B cell (primary cell): Measurements from ENCODE around the gene NXPE3. TPM values are rescaled to one million over a fixed set of nuclear protein-coding genes. Genes with fewer than 3 reads are reported as not detected.

Experiments used
- ATAC-seq: fragments of 200-7000 bp; cut with Tn5 transposase; one replicate; pipeline ENCODE4 v1.10.0; 2021; ENCODE audit warnings: low read depth, mild to moderate bottlenecking, moderate number of reproducible peaks, moderate library complexity
- CTCF ChIA-PET: fragments of 350-600 bp; sonication (Branson Sonifier 250); formaldehyde crosslinking; loops from one replicate; lab custom pipeline; 2021; ENCODE audit warnings: antibody characterized with exemption, inconsistent platforms; lab: Charles Lee
- POLR2A ChIA-PET: fragments of 350-600 bp; sonication (Branson Sonifier 250); formaldehyde crosslinking; loops from one replicate; lab custom pipeline; 2021; ENCODE audit warnings: antibody characterized with exemption; lab: Charles Lee
- DNase-seq: peaks from one replicate; pipeline ENCODE4 v3.0.0; 2013
- H2AFZ ChIP-seq: 2 replicates; pipeline ENCODE4 v1.6.1; 2012; ENCODE audit warnings: mild to moderate bottlenecking, low read depth, low read length; ENCODE audit not compliant: insufficient read depth, poor library complexity, severe bottlenecking
- H3K27ac ChIP-seq, 2 donors: 1 replicate in 1 of 2; 2 replicates in 1 of 2; pipeline ENCODE4 v1.5.1; 2012 to 2013; ENCODE audit warnings: low read length in 2 of 2, mild to moderate bottlenecking in 2 of 2, moderate library complexity in 1 of 2
- H3K27me3 ChIP-seq, 4 experiments: fragments of 200-600 bp in 1 of 4; sonication (generic) in 1 of 4; replicated peaks in 1 of 4; 1 replicate in 2 of 4; 2 replicates in 2 of 4; pipeline versions ENCODE4 v1.6.1 to v1.7.0; 2013 to 2016; ENCODE audit warnings: low read length in 3 of 4, mild to moderate bottlenecking in 2 of 4, mixed read lengths in 1 of 4, moderate library complexity in 1 of 4; ENCODE audit not compliant: insufficient read depth in 4 of 4, control insufficient read depth in 3 of 4; ENCODE audit errors: control extremely low read depth in 1 of 4
- H3K36me3 ChIP-seq, 2 experiments: replicated peaks in 1 of 2; 1 replicate in 1 of 2; 2 replicates in 1 of 2; pipeline versions ENCODE4 v1.6.1 to v1.7.1; 2013; ENCODE audit warnings: low read length in 1 of 2; ENCODE audit not compliant: insufficient read depth in 2 of 2, control insufficient read depth in 1 of 2; ENCODE audit errors: control extremely low read depth in 1 of 2, extremely low read depth in 1 of 2
- H3K4me1 ChIP-seq, 2 donors: fragments of 200-600 bp in 1 of 2; sonication (generic) in 1 of 2; 1 replicate in 1 of 2; 2 replicates in 1 of 2; pipeline versions ENCODE4 v1.5.1 to v1.6.1; 2013 to 2017; ENCODE audit warnings: low read length in 2 of 2; ENCODE audit not compliant: control insufficient read depth in 2 of 2, insufficient read depth in 2 of 2
- H3K4me2 ChIP-seq: replicated peaks from 2 replicates; pipeline ENCODE3; 2012; ENCODE audit warnings: mild to moderate bottlenecking, low read depth, low read length; ENCODE audit not compliant: poor library complexity, severe bottlenecking
- H3K4me3 ChIP-seq, 5 experiments: fragments of 200-600 bp in 1 of 5; sonication (generic) in 1 of 5; 1 replicate in 3 of 5; 2 replicates in 2 of 5; pipeline versions ENCODE4 v1.5.1 to v1.7.0; 2011 to 2016; ENCODE audit warnings: low read length in 4 of 5, mild to moderate bottlenecking in 4 of 5, low read depth in 2 of 5, control low read depth in 1 of 5, moderate library complexity in 1 of 5; ENCODE audit not compliant: insufficient read depth in 1 of 5; ENCODE audit errors: control extremely low read depth in 1 of 5, extremely low read depth in 1 of 5
- H3K79me2 ChIP-seq: fragments of 200-600 bp; sonication (generic); one replicate; pipeline ENCODE4 v1.6.0; 2016; ENCODE audit warnings: low read length; ENCODE audit not compliant: control insufficient read depth, insufficient read depth
- H3K9ac ChIP-seq: fragments of 200-600 bp; sonication (generic); 2 replicates; pipeline ENCODE4 v1.6.1; 2017; ENCODE audit warnings: mild to moderate bottlenecking, low read length, moderate library complexity
- H3K9me3 ChIP-seq, 3 donors: one replicate each; pipeline versions ENCODE4 v1.6.1 to v1.7.1; 2013; ENCODE audit warnings: low read length in 2 of 3; ENCODE audit not compliant: control insufficient read depth in 2 of 3, insufficient read depth in 1 of 3; ENCODE audit errors: control extremely low read depth in 1 of 3
- H4K20me1 ChIP-seq: 2 replicates; pipeline ENCODE4 v1.6.0; 2012; ENCODE audit warnings: mild to moderate bottlenecking, low read length; ENCODE audit not compliant: insufficient read depth, control insufficient read depth, poor library complexity, severe bottlenecking
- H3K27ac Mint-ChIP-seq: one replicate; pipeline ENCODE4 v1.8.0; 2021; ENCODE audit warnings: mixed read lengths
- H3K27me3 Mint-ChIP-seq: one replicate; pipeline ENCODE4 v1.8.0; 2021; ENCODE audit warnings: mixed read lengths
- H3K4me1 Mint-ChIP-seq: one replicate; pipeline ENCODE4 v1.8.0; 2021; ENCODE audit warnings: mixed read lengths
- H3K4me3 Mint-ChIP-seq: one replicate; pipeline ENCODE4 v1.8.0; 2021; ENCODE audit warnings: mixed read lengths
- H3K9me3 Mint-ChIP-seq: one replicate; pipeline ENCODE4 v1.8.0; 2022; ENCODE audit warnings: mixed read lengths; ENCODE audit not compliant: insufficient read depth
- CTCF ChIP-seq: fragments of 200-600 bp; IDR thresholded peaks from one replicate; pipeline ENCODE4 v1.8.0; 2022; ENCODE audit warnings: antibody characterized with exemption, mild to moderate bottlenecking
- EZH2 ChIP-seq: IDR thresholded peaks from 2 replicates; pipeline ENCODE4 v1.6.1; 2012; ENCODE audit warnings: borderline replicate concordance, low read depth, mild to moderate bottlenecking, moderate library complexity, low read length; ENCODE audit not compliant: insufficient read depth, poor library complexity, severe bottlenecking
- WGBS: methylation state at CpG from one replicate; pipeline ENCODE4 v1.1.5; 2013; ENCODE audit warnings: missing lambda C conversion rate; ENCODE audit not compliant: insufficient coverage; 5-methylcytosine and 5-hydroxymethylcytosine counted together
- intact Hi-C: fragments of 100-400 bp; cut with micrococcal nuclease; formaldehyde crosslinking; loops from one replicate; pipeline ENCODE4 v1.10.0; 2022
- polyA plus RNA-seq: library from polyadenylated mRNA; depleted of rRNA; stranded (reverse); fragments of >200 nt; gene quantifications from 2 replicates; pipeline ENCODE4 v1.2.3, GENCODE V29; 2012
- total RNA-seq, 2 donors: library from RNA; stranded (reverse); fragments of 120-200 nt in 1 of 2; gene quantifications; 1 replicate in 1 of 2; 2 replicates in 1 of 2; pipeline versions ENCODE4 v1.2.3 to v1.2.4, GENCODE V29; 2013 to 2022

The NXPE3 gene
- total and polyA plus RNA-seq, 2 donors (not counting 1 experiment from before 2014, with no cell fraction given), result 15.4 to 19.7 TPM

DNA sequence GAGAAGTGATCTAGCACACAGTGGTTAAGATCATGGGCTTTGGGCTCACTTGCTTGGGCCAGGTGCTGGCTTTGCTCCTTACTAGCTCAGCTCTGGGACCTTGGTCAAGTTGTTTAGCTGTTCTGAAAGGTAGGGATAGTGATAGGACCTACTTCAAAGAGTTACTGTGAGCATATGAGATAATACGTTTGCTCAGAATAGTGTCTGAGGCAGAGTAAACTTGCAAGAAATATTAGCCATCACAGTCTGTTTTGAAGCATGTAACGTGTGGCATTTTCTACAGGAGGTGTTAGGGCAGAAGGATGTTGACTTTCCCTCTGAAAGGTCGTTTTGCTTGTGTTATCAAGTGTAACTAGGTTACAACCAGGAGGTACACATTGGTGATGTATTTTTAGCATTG is 35.8 kb downstream of the NXPE3 start:
- peaks cover 49% of the 10 kb centered on the region for H3K4me1 Mint-ChIP-seq
- ATAC-seq (no peak), DNase-seq (no peak)
- no peaks in the 10 kb centered on the region for H3K36me3 ChIP-seq
- no peak overlapping the region for H3K9ac ChIP-seq
- POLR2A ChIA-PET, result interaction anchor here (0.7 to 1.7 kb wide), 2 partner anchors 12 to 121 kb away, joined by 4 read pairs; no protein-coding TSS in a partner anchor
- H3K4me2 ChIP-seq, result peak overlapping the region; percentile 44
- no peaks in the 10 kb centered on the region for H3K9me3 Mint-ChIP-seq
- no peak for TF ChIP-seq EZH2
- no peak for TF ChIP-seq CTCF
- no peak overlapping the region for H3K4me3 ChIP-seq
- WGBS, result 40% methylated on average over 2 of the region's 3 CpGs
- H3K4me3 Mint-ChIP-seq, result peak overlapping the region; percentile 9
- H3K4me1 ChIP-seq, result peaks cover 39 to 43% of the 10 kb centered on the region in 2 donors
- peaks cover 0 to 7% (median 0%) of the 10 kb centered on the region in 3 donors for H3K9me3 ChIP-seq
- peak overlapping the region; percentile 64 for H3K27ac Mint-ChIP-seq
- CTCF ChIA-PET, result interaction anchor here (0.8 to 20.1 kb wide), 17 partner anchors 8 to 412 kb away, joined by 3 to 1306 read pairs (median 7); partner anchors contain the start of gene NFKBIZ
- H2AFZ ChIP-seq, result peak overlapping the region; percentile 13
- H3K27me3 ChIP-seq, result no peaks in the 10 kb centered on the region
- no peaks in the 10 kb centered on the region for H4K20me1 ChIP-seq
- peaks cover 15% of the 10 kb centered on the region for H3K79me2 ChIP-seq
- intact Hi-C loops, result loop anchor here (5.0 kb wide), 1 partner anchor 37 kb away; no protein-coding TSS in a partner anchor
- no peak overlapping the region for H3K27ac ChIP-seq
- no peaks in the 10 kb centered on the region for H3K27me3 Mint-ChIP-seq
